Trophoblast cell (in vitro differentiated cells and primary cell): ENCODE data around the gene CCDC27.

ENCODE experiments used
- DNase-seq, 2 donors: peaks; one replicate each; pipeline ENCODE4 v3.0.0-alpha.2; 2016
- H2AFZ ChIP-seq: 2 replicates; pipeline ENCODE4 v1.6.1; 2013; ENCODE audit warnings: low read length, moderate library complexity, mild to moderate bottlenecking; ENCODE audit not compliant: insufficient read depth, poor library complexity
- H2AK5ac ChIP-seq: 2 replicates; pipeline ENCODE4 v1.6.1; 2013; ENCODE audit warnings: mild to moderate bottlenecking, low read length
- H2BK120ac ChIP-seq: 2 replicates; pipeline ENCODE4 v1.6.1; 2013; ENCODE audit warnings: low read length, mild to moderate bottlenecking, moderate library complexity; ENCODE audit not compliant: insufficient read depth, poor library complexity
- H2BK12ac ChIP-seq: 2 replicates; pipeline ENCODE4 v1.6.1; 2013; ENCODE audit warnings: mild to moderate bottlenecking, low read length, moderate library complexity
- H2BK5ac ChIP-seq: 2 replicates; pipeline ENCODE4 v1.6.1; 2013; ENCODE audit warnings: low read length, low read depth, moderate library complexity, mild to moderate bottlenecking; ENCODE audit not compliant: poor library complexity
- H3K14ac ChIP-seq: 2 replicates; pipeline ENCODE4 v1.6.1; 2013; ENCODE audit warnings: mild to moderate bottlenecking, low read length
- H3K18ac ChIP-seq: 2 replicates; pipeline ENCODE4 v1.6.1; 2013; ENCODE audit warnings: mild to moderate bottlenecking, low read length
- H3K23ac ChIP-seq: 2 replicates; pipeline ENCODE4 v1.6.1; 2013; ENCODE audit warnings: low read length
- H3K27ac ChIP-seq: 2 replicates; pipeline ENCODE4 v1.5.1; 2013; ENCODE audit warnings: low read depth, mild to moderate bottlenecking, inconsistent platforms, low read length, moderate library complexity
- H3K27me3 ChIP-seq: 2 replicates; pipeline ENCODE4 v1.6.1; 2013; ENCODE audit warnings: inconsistent platforms, mild to moderate bottlenecking, low read length, moderate library complexity; ENCODE audit not compliant: insufficient read depth
- H3K36me3 ChIP-seq, 2 experiments: 1 replicate in 1 of 2; 2 replicates in 1 of 2; pipeline ENCODE4 v1.6.1; 2013; ENCODE audit warnings: low read length in 2 of 2, mild to moderate bottlenecking in 2 of 2, moderate library complexity in 1 of 2; ENCODE audit not compliant: insufficient read depth in 2 of 2, control insufficient read depth in 1 of 2
- H3K4ac ChIP-seq: 2 replicates; pipeline ENCODE4 v1.6.1; 2013; ENCODE audit warnings: low read depth, mild to moderate bottlenecking, low read length, moderate library complexity
- H3K4me1 ChIP-seq, 2 experiments: 1 replicate in 1 of 2; 2 replicates in 1 of 2; pipeline ENCODE4 v1.6.1; 2013; ENCODE audit warnings: low read length in 2 of 2, mild to moderate bottlenecking in 2 of 2, moderate library complexity in 1 of 2; ENCODE audit not compliant: insufficient read depth in 2 of 2, control insufficient read depth in 1 of 2
- H3K4me2 ChIP-seq: 2 replicates; pipeline ENCODE4 v1.6.1; 2013; ENCODE audit warnings: inconsistent platforms, mild to moderate bottlenecking, low read length, moderate library complexity
- H3K4me3 ChIP-seq: 2 replicates; pipeline ENCODE4 v1.5.1; 2013; ENCODE audit warnings: mild to moderate bottlenecking, low read depth, low read length, inconsistent platforms
- H3K79me1 ChIP-seq: one replicate; pipeline ENCODE4 v1.6.1; 2013; ENCODE audit warnings: low read length
- H3K79me2 ChIP-seq: 2 replicates; pipeline ENCODE4 v1.6.1; 2013; ENCODE audit warnings: low read length, mild to moderate bottlenecking; ENCODE audit not compliant: control insufficient read depth, insufficient read depth, poor library complexity
- H3K9ac ChIP-seq: 2 replicates; pipeline ENCODE4 v1.6.1; 2013; ENCODE audit warnings: mild to moderate bottlenecking, low read length
- H3K9me3 ChIP-seq: 2 replicates; pipeline ENCODE4 v1.6.1; 2013; ENCODE audit warnings: low read depth, mild to moderate bottlenecking, control low read depth, inconsistent platforms, low read length; ENCODE audit not compliant: insufficient read depth
- H4K12ac ChIP-seq: 2 replicates; pipeline ENCODE4 v1.6.1; 2013; ENCODE audit warnings: low read depth, mild to moderate bottlenecking, low read length, moderate library complexity
- H4K8ac ChIP-seq: 2 replicates; pipeline ENCODE4 v1.6.1; 2013; ENCODE audit warnings: low read depth, mild to moderate bottlenecking, low read length, moderate library complexity
- H4K91ac ChIP-seq: one replicate; pipeline ENCODE4 v1.6.1; 2013; ENCODE audit warnings: low read depth, mild to moderate bottlenecking, low read length, moderate library complexity
- WGBS: extraction: QIAGEN DNeasy Blood & Tissue Kit; methylation state at CpG from one replicate; pipeline ENCODE4 v1.1.7; 2013; ENCODE audit warnings: missing lambda C conversion rate; ENCODE audit not compliant: insufficient read length, insufficient coverage; ENCODE audit errors: extremely low coverage; 5-methylcytosine and 5-hydroxymethylcytosine counted together

Gene CCDC27

GRCh38 chr1:3705341-3705950, 46.8 kb upstream of the CCDC27 start:
- H2AK5ac ChIP-seq = no peak overlapping the region
- H2BK120ac ChIP-seq = no peak overlapping the region
- no peak overlapping the region for H3K4me2 ChIP-seq
- no peak overlapping the region for H3K23ac ChIP-seq
- no peak overlapping the region for H2BK5ac ChIP-seq
- H3K18ac ChIP-seq = no peak overlapping the region
- peaks cover 28 to 30% of the 10 kb centered on the region in 2 experiments for H3K4me1 ChIP-seq
- no peak overlapping the region for H2AFZ ChIP-seq
- H3K9ac ChIP-seq = no peak overlapping the region
- H3K4ac ChIP-seq = no peak overlapping the region
- H2BK12ac ChIP-seq = no peak overlapping the region
- no peaks in the 10 kb centered on the region for H3K27me3 ChIP-seq
- H3K4me3 ChIP-seq = no peak overlapping the region
- no peak overlapping the region for H3K27ac ChIP-seq
- H4K12ac ChIP-seq = no peak overlapping the region
- H3K9me3 ChIP-seq = no peaks in the 10 kb centered on the region
- H3K14ac ChIP-seq = no peak overlapping the region
- no peak overlapping the region for H4K91ac ChIP-seq
- no CpG with 5 or more reads among the region's 19 CpGs for WGBS
- peaks cover 7% of the 10 kb centered on the region for H3K79me1 ChIP-seq
- no peak overlapping the region for H4K8ac ChIP-seq
- H3K36me3 ChIP-seq = no peaks in the 10 kb centered on the region
- H3K79me2 ChIP-seq = no peaks in the 10 kb centered on the region
- no peak for DNase-seq

- H4K91ac ChIP-seq = peak overlapping the region; percentile 17
- H2BK5ac ChIP-seq = no peak overlapping the region
- H3K23ac ChIP-seq = no peak overlapping the region
- H3K4me3 ChIP-seq = no peak overlapping the region
- no peak overlapping the region for H3K4me2 ChIP-seq
- no peaks in the 10 kb centered on the region for H3K79me2 ChIP-seq
- H2AFZ ChIP-seq = no peak overlapping the region
- H3K18ac ChIP-seq = no peak overlapping the region
- peaks cover 2% of the 10 kb centered on the region for H3K9me3 ChIP-seq
- no CpG with 5 or more reads among the region's 26 CpGs for WGBS
- no peak overlapping the region for H3K9ac ChIP-seq
- H2BK120ac ChIP-seq = peak overlapping the region; percentile 14
- H3K4me1 ChIP-seq = peaks cover 28 to 35% of the 10 kb centered on the region in 2 experiments
- H2BK12ac ChIP-seq = peak overlapping the region; percentile 55
- peak overlapping the region; percentile 13 for H2AK5ac ChIP-seq
- H3K4ac ChIP-seq = no peak overlapping the region
- H3K14ac ChIP-seq = no peak overlapping the region
- no peak overlapping the region for H4K12ac ChIP-seq
- no peaks in the 10 kb centered on the region for H3K27me3 ChIP-seq
- H3K36me3 ChIP-seq = no peaks in the 10 kb centered on the region
- H4K8ac ChIP-seq = no peak overlapping the region
- DNase-seq = no peak
- H3K27ac ChIP-seq = no peak overlapping the region
- H3K79me1 ChIP-seq = peaks cover 7% of the 10 kb centered on the region
These were observed 45.5 kb upstream of the CCDC27 start for GRCh38 chr1:3706651-3707297.

- no peak overlapping the region for H2BK120ac ChIP-seq
- peak; percentile 72 to 80 for DNase-seq
- H4K12ac ChIP-seq = no peak overlapping the region
- no peaks in the 10 kb centered on the region for H3K36me3 ChIP-seq
- peaks cover 7% of the 10 kb centered on the region for H3K79me1 ChIP-seq
- H4K8ac ChIP-seq = no peak overlapping the region
- no peaks in the 10 kb centered on the region for H3K79me2 ChIP-seq
- H4K91ac ChIP-seq = peak overlapping the region; percentile 36
- H3K4me1 ChIP-seq = peaks cover 28 to 35% of the 10 kb centered on the region in 2 experiments
- no peak overlapping the region for H3K4ac ChIP-seq
- H3K18ac ChIP-seq = peak overlapping the region; percentile 39
- no peak overlapping the region for H3K27ac ChIP-seq
- H3K4me2 ChIP-seq = peak overlapping the region; percentile 31
- peak overlapping the region; percentile 10 for H2AK5ac ChIP-seq
- H3K9ac ChIP-seq = no peak overlapping the region
- peak overlapping the region; percentile 25 for H2AFZ ChIP-seq
- H2BK5ac ChIP-seq = no peak overlapping the region
- H3K27me3 ChIP-seq = no peaks in the 10 kb centered on the region
- peaks cover 2% of the 10 kb centered on the region for H3K9me3 ChIP-seq
- peak overlapping the region; percentile 55 for H2BK12ac ChIP-seq
- H3K4me3 ChIP-seq = no peak overlapping the region
- WGBS = no CpG with 5 or more reads among the region's 35 CpGs
- no peak overlapping the region for H3K23ac ChIP-seq
- H3K14ac ChIP-seq = peak overlapping the region; percentile 11
These were observed 44.8 kb upstream of the CCDC27 start for GRCh38 chr1:3707298-3707938.

GRCh38 chr1:3707939-3708328, 44.3 kb upstream of the CCDC27 start:
- peak; percentile 60 to 69 for DNase-seq
- peak overlapping the region; percentile 59 for H2AK5ac ChIP-seq
- H3K18ac ChIP-seq = peak overlapping the region; percentile 39
- peak overlapping the region; percentile 36 for H4K91ac ChIP-seq
- H3K9me3 ChIP-seq = peaks cover 2% of the 10 kb centered on the region
- H2BK5ac ChIP-seq = no peak overlapping the region
- peak overlapping the region; percentile 31 for H3K4me2 ChIP-seq
- H4K8ac ChIP-seq = no peak overlapping the region
- H3K9ac ChIP-seq = no peak overlapping the region
- no CpG with 5 or more reads among the region's 11 CpGs for WGBS
- H3K79me1 ChIP-seq = peaks cover 7% of the 10 kb centered on the region
- H3K4me1 ChIP-seq = peaks cover 28 to 35% of the 10 kb centered on the region in 2 experiments
- no peak overlapping the region for H2AFZ ChIP-seq
- H3K27me3 ChIP-seq = no peaks in the 10 kb centered on the region
- peak overlapping the region; percentile 13 for H3K14ac ChIP-seq
- H4K12ac ChIP-seq = no peak overlapping the region
- no peak overlapping the region for H3K23ac ChIP-seq
- no peaks in the 10 kb centered on the region for H3K36me3 ChIP-seq
- no peak overlapping the region for H3K27ac ChIP-seq
- no peaks in the 10 kb centered on the region for H3K79me2 ChIP-seq
- no peak overlapping the region for H2BK120ac ChIP-seq
- H3K4me3 ChIP-seq = no peak overlapping the region
- peak overlapping the region; percentile 33 for H2BK12ac ChIP-seq
- no peak overlapping the region for H3K4ac ChIP-seq
